ELF-1 (cell line): ENCODE results near the gene KLC3.
"Not testable (repeated sequence)": the region's sequence is repeated elsewhere in the genome, so short reads cannot be mapped to it uniquely, and the experiment has no call there.

Experiments used
- DNase-seq: peaks from one replicate; pipeline ENCODE4 v3.0.0-alpha.2; 2016; ENCODE audit warnings: low read depth, low spot score

KLC3 gene

DNA sequence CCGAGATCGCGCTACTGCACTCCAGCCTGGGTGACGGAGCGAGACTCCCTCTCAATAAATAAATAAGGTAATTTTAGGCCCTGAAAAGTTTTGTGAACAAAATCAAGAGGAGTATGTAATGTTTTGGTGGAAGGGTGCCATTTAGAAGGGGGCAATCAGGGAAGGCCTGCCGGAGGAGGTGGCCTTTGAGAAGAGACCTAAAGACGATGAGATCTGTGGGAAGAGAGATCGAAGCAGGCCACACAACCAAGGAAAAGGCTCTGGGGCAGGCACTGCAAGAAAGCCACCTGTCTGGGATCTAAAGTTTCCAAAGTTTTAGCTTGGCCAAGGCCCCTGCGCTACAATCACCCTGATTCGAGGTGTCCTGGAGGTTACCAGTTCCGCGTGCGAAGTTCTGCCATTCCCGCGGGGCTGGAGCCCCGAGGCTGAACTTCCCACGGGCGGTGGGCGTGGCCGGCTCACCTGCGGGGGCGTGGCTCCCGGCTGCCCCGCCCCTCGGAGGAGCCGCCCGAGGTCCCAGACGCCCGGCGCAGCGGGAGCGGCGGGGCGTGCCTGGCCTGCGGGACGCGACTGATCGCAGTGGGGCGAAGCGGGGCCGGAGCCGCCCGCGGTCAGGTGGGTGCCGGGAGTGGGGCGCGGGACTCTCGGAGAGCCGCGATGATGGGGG is at the start of gene KLC3:
Gene KLC3 (plus strand): TSS at position 519 of the 667 bp plus-strand sequence. CDS start 4,792 bp downstream, outside the sequence.
- peak; percentile 50 for DNase-seq

GRCh38 chr19:45291834-45292233 is 48.7 kb upstream of the KLC3 start:
- no peak for DNase-seq

DNA sequence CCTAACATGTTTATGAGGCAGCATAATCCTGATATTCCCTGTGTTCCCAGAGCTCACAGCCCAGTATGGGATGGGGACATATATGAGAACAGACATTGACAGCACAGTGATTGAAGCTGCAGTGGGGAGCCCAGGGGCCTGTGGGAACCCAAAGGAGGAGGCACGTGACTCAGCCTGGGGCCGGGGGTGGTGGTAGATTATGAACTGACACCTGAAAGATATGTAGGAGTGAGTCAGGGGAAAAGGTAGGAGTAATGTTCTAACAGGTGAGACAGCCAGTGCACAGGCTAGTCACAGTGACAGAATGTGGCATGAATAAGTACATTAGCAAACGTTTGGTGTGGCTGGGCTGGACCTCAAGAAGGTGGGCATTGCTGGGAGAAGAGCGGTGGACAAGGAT is 46.9 kb upstream of the KLC3 start:
- DNase-seq, result no peak

GRCh38 chr19:45294291-45295029 is 46.1 kb upstream of the KLC3 start:
- DNase-seq, result no peak

- no peak for DNase-seq
Observed at GRCh38 chr19:45295873-45296272, 44.7 kb upstream of the KLC3 start.

DNA sequence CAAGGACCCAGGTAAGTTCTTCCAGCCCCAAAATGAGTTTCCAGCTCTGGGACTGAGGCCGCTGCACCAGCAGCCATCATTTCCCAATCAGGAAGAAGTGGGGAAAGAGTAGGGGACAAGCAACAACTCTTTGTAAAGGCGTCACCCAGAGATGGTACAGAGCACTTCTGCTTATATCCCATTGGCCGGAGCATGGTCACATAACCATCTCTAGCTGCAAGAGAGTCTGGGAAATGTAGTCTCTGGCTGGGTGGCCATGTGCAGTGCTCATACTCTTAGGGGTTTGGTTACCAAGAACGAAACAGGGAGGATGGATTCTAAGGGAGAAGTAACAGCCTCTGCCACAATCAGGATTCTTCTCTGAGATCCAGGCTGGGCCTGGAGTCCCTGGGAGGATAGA is 44.2 kb upstream of the KLC3 start:
- DNase-seq, result no peak

- DNase-seq, result no peak
Observed at GRCh38 chr19:45297674-45298073, 42.9 kb upstream of the KLC3 start.

DNA sequence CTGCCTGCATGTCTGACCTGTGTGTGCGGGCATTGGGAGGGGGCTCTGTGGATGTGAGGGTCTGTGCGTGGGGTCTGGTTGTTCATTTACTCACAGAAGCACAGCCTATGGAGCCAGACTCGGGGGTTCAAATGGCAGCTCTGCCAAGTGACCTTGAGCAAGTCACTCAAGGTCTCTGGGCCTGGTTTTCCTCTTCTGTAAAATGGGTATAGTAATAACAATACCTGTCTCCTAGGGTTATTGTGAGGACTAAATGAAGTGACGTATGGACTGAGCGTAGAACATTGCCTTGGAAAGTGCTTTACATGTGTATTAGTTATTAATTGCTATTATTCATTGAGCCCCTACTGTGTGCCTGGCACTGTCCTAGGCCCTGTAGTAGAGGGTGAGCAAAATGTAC is 42.3 kb upstream of the KLC3 start:
- DNase-seq, result no peak

DNA sequence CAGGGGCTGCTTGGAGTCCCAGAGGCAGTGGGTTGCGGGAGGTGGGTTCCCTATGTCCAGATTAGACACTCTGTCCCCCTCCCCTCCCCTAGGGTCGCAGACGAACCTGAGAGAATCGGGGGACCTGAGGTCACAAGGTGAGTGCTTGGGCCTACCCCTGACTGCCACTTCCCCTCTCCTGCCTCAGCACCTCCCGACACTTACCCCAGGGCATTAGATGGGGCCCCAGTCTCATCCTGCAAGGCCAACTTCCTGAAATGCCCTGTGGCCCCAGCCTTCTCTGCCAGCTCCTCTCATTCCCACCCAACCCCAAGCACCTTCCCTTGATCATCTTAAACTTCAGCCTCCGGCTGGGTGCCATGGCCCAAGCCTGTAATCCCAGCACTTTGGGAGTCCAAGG is 40.8 kb upstream of the KLC3 start:
- DNase-seq, result no peak

GRCh38 chr19:45302416-45302815 is 38.1 kb upstream of the KLC3 start:
- DNase-seq, result no peak

DNA sequence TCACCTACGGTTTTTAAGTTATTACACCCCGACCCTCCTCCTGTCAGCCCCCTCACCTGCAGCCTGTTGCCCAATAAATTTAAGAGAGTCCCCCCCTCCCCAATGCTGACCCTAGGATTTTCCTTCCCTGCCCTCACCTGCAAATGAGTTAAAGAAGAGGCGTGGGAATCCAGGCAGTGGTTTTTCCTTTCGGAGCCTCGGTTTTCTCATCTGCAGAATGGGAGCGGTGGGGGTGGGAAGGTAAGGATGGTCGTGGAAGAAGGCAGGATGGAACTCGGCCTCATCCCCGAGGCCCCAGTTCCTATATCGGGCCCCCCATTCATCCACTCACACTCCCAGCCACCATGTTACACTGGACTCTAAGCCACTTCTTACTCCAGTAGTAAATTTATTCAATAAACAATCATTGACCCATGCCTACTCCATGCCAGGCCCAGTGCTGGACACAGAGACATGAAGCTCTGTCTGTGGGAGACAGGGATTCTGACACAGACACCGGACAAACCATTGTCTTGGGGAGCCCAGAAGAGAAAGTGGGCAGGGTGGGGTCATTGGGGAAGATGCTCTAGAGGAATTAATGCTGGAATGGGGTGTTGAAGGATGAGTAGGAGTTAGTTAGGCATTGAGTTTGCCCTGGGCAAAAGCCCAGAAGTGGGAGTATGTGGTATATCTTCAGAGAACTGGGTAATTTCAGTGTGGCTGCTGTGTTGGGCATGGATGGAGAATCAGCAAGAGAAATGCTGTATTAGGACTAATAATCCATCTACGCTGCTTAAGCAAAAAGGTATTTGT is 37.1 kb upstream of the KLC3 start:
- DNase-seq, result no peak

DNA sequence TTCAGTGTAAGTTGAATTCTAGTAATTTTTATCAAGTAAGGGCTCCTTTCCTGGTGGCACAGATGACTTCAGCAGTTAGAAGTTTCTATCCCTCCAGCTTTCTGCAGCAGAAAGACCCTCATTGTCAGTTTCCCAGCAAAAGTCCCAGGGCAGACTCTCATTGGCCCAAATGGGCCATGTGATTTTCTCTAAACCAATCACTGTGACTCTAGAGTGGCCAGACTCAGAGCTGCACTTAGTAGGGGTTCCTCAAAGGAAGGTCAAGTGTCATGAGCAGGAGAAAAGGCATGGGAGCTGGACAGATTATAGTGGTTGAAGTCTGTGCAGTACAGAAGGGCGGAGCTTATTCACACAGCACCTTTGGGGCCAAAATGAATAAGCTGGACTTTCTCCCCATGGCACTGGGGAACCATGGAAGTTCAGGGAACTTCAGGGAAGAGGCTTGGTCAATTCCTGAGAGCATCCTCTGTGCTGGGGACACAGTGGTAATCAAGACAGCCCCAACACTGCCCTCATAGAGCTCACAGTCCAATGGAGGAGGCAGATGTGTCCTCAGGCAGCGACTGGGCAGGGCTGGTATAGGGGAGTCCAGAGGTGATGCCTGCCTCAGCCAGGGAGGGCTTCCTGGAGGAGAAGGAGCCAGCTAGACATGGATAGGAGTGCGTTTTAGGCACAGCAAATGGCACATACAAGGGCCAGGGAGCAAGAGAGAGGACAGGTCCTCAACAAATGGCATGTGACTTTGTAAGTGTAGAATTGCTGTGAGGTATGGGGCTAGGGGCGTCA is 36.2 kb upstream of the KLC3 start:
- DNase-seq, result no peak

DNA sequence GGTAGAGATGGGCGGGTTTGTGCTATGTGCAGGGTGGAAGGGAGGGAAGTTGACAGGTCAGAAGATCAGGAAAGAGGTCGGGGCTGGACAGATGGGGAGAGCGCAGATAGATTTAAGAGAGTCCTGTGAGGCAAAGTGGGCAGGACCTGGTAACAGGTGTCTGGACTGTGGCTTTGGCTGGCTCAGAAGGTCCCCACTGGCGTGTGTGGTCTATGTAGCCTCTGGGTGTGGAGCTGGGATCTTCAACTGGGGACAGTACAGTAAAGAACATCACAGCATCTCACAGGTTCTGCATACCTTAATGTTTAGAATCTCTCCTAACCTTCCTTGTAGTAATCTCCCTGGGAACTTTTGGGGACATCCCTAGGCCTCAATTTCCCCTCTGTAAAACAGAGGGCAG is 35.5 kb upstream of the KLC3 start:
- no peak for DNase-seq

- DNase-seq, result peak; percentile 21
Observed at GRCh38 chr19:45305421-45305820, 35.1 kb upstream of the KLC3 start.

GRCh38 chr19:45306040-45306439 is 34.5 kb upstream of the KLC3 start:
- no peak for DNase-seq

- peak; percentile 75 for DNase-seq
Observed at GRCh38 chr19:45306518-45307027, 34.0 kb upstream of the KLC3 start.

DNA sequence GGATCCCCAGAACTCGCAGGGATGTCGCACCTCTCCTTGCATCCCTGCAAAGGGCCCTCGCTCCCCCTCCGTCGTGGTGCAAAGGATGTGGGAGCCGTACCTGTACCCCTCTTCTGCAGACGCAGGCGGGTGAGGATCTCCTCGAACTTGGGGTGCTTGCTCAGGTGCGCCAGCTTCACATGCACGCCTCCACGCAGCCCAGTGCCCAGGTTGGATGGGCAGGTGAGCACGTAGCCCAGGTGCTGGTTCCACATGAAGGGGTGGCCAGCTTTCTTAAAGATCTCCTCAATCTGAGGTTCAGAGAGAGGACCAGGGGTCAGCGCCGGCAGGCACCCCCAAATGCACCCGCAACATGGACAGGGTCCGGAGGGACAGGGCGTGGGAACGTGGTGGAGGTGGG is 33.2 kb upstream of the KLC3 start:
- no peak for DNase-seq

- DNase-seq, result not testable (repeated sequence)
Observed at GRCh38 chr19:45309322-45309721, 31.2 kb upstream of the KLC3 start.

GRCh38 chr19:45311621-45312020 is 28.9 kb upstream of the KLC3 start:
- DNase-seq, result peak; percentile 42

- not testable (repeated sequence) for DNase-seq
Observed at GRCh38 chr19:45312285-45312684, 28.3 kb upstream of the KLC3 start.

- no peak for DNase-seq
Observed at GRCh38 chr19:45314708-45315245, 25.8 kb upstream of the KLC3 start.
